Measurements from ENCODE around the gene NDNF.

The NDNF gene

DNA sequence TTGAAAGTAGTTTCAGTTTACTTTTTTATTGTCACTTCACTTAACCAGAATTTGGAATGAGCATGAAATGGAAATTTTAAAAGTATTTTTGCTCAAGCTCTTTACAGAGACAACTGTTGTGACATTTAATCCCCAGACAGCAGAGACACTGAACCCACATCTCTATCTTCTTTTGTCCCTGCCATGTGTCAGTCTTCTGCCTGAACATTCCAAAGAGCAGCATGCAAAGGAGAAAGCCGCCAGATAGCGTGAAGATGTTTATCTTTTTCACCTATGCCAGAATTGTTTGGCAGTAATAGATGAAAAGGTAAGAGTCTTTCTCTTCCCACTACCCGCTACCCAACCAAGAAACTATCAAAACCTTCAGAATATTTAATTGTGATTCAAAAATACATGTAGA lies 46.8 kb downstream of the NDNF start:
- H3K36me3 Mint-ChIP-seq (ENCODE audit: low read depth) = no peaks in the 10 kb centered on the region
- H3K27me3 Mint-ChIP-seq (ENCODE audit: low read depth) = no peaks in the 10 kb centered on the region
- TF ChIP-seq, protein P1, sequence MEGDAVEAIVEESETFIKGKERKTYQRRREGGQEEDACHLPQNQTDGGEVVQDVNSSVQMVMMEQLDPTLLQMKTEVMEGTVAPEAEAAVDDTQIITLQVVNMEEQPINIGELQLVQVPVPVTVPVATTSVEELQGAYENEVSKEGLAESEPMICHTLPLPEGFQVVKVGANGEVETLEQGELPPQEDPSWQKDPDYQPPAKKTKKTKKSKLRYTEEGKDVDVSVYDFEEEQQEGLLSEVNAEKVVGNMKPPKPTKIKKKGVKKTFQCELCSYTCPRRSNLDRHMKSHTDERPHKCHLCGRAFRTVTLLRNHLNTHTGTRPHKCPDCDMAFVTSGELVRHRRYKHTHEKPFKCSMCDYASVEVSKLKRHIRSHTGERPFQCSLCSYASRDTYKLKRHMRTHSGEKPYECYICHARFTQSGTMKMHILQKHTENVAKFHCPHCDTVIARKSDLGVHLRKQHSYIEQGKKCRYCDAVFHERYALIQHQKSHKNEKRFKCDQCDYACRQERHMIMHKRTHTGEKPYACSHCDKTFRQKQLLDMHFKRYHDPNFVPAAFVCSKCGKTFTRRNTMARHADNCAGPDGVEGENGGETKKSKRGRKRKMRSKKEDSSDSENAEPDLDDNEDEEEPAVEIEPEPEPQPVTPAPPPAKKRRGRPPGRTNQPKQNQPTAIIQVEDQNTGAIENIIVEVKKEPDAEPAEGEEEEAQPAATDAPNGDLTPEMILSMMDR (IDR thresholded peaks at IDR 0.05; ENCODE audit: unreplicated experiment in 3 of 3) = no peak
- no peaks in the 10 kb centered on the region for H3K9me3 Mint-ChIP-seq
- no peak overlapping the region for H3K27ac Mint-ChIP-seq
- H3K4me1 Mint-ChIP-seq = peaks cover 6% of the 10 kb centered on the region
- no peak overlapping the region for H3K4me3 Mint-ChIP-seq

- TF ChIP-seq, protein P1 (IDR thresholded peaks at IDR 0.05; ENCODE audit: unreplicated experiment in 3 of 3) = no peak
- no peak overlapping the region for H3K4me3 Mint-ChIP-seq
- no peaks in the 10 kb centered on the region for H3K9me3 Mint-ChIP-seq
- no peaks in the 10 kb centered on the region for H3K27me3 Mint-ChIP-seq (ENCODE audit: low read depth)
- peaks cover 5% of the 10 kb centered on the region for H3K4me1 Mint-ChIP-seq
- H3K27ac Mint-ChIP-seq = no peak overlapping the region
- no peaks in the 10 kb centered on the region for H3K36me3 Mint-ChIP-seq (ENCODE audit: low read depth)
Observed at GRCh38 chr4:121018543-121018942, 53.8 kb downstream of the NDNF start.

DNA sequence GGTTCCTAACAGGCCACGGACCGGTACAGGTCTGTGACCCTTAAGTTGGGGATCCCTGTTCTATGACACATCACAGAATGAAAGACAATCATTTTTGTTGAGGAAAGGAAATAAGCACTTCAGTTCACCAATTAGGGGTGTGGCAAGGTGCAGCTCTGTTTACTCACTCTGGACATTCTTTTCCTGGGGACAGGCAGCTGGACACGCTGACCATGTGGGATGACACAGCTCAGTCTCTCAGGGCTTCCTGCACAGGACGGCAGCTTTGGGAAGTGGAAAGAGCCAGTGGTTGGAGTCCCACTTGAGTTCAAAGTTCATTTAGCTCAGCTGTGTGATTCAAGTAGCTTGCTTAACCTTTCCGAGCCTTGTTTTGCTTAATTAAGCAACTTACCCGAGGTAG lies 55.7 kb downstream of the NDNF start:
- H3K27ac Mint-ChIP-seq = no peak overlapping the region
- TF ChIP-seq, protein P1 (IDR thresholded peaks at IDR 0.05; ENCODE audit: unreplicated experiment in 3 of 3) = no peak
- no peaks in the 10 kb centered on the region for H3K36me3 Mint-ChIP-seq (ENCODE audit: low read depth)
- H3K4me3 Mint-ChIP-seq = no peak overlapping the region
- H3K4me1 Mint-ChIP-seq = peaks cover 5% of the 10 kb centered on the region
- H3K9me3 Mint-ChIP-seq = no peaks in the 10 kb centered on the region
- no peaks in the 10 kb centered on the region for H3K27me3 Mint-ChIP-seq (ENCODE audit: low read depth)

- no peak overlapping the region for H3K27ac Mint-ChIP-seq
- H3K4me1 Mint-ChIP-seq = peaks cover 5% of the 10 kb centered on the region
- TF ChIP-seq, protein P1 (IDR thresholded peaks at IDR 0.05; ENCODE audit: unreplicated experiment in 3 of 3) = no peak
- no peak overlapping the region for H3K4me3 Mint-ChIP-seq
- no peaks in the 10 kb centered on the region for H3K36me3 Mint-ChIP-seq (ENCODE audit: low read depth)
- no peaks in the 10 kb centered on the region for H3K27me3 Mint-ChIP-seq (ENCODE audit: low read depth)
- H3K9me3 Mint-ChIP-seq = no peaks in the 10 kb centered on the region
Observed at GRCh38 chr4:121015421-121015820, 56.9 kb downstream of the NDNF start.

- Mint-ChIP-seq H3K27ac (peak overlapping the region in 2 of 3 experiments; percentile 34 to 61), H3K27me3 (ENCODE audit: low read depth) (no peaks in the 10 kb centered on the region), H3K4me1 (peaks cover 12% of the 10 kb centered on the region), H3K9me3 (no peaks in the 10 kb centered on the region), H3K36me3 (ENCODE audit: low read depth) (no peaks in the 10 kb centered on the region), H3K4me3 (no peak overlapping the region)
- TF ChIP-seq, protein P1 (IDR thresholded peaks at IDR 0.05; ENCODE audit: unreplicated experiment in 3 of 3) = no peak
Observed at GRCh38 chr4:121014544-121014943, 57.8 kb downstream of the NDNF start.

- peaks cover 25% of the 10 kb centered on the region for H3K4me1 Mint-ChIP-seq
- H3K27ac Mint-ChIP-seq = no peak overlapping the region
- no peaks in the 10 kb centered on the region for H3K36me3 Mint-ChIP-seq (ENCODE audit: low read depth)
- TF ChIP-seq, protein P1 (IDR thresholded peaks at IDR 0.05; ENCODE audit: unreplicated experiment in 3 of 3) = no peak
- no peak overlapping the region for H3K4me3 Mint-ChIP-seq
- no peaks in the 10 kb centered on the region for H3K9me3 Mint-ChIP-seq
- no peaks in the 10 kb centered on the region for H3K27me3 Mint-ChIP-seq (ENCODE audit: low read depth)
Observed at GRCh38 chr4:121011780-121012340, 60.5 kb downstream of the NDNF start.

Data from nephron (organoid).